GM12878 (cell line): ENCODE results near the gene RACK1. TPM values are rescaled to one million over a fixed set of nuclear protein-coding genes. Genes with fewer than 3 reads are reported as not detected.

ENCODE experiments used
- ATAC-seq: fragments of 200-7000 bp; cut with Tn5 transposase; 3 replicates; pipeline ENCODE4 v1.9.1; 2020; ENCODE audit warnings: mild to moderate bottlenecking, moderate library complexity
- BruUV-seq: library from RNA; stranded (reverse); fragments of 400-500 nt; replicated peaks from 2 replicates; lab custom pipeline; 2021; lab: Mats Ljungman, UMichigan
- CTCF ChIA-PET: fragments of 300-600 bp; sonication (Branson Sonifier 250); formaldehyde crosslinking; extraction: SDS; loops from one replicate; lab custom pipeline; 2021; ENCODE audit warnings: inconsistent platforms; lab: Yijun Ruan, JAX
- POLR2A ChIA-PET: fragments of 350-600 bp; formaldehyde crosslinking; extraction: SDS; loops from one replicate; lab custom pipeline; 2021; ENCODE audit warnings: inconsistent platforms; lab: Charles Lee
- RAD21 ChIA-PET: fragments of 300-600 bp; sonication (Branson Sonifier 250); formaldehyde crosslinking; loops from one replicate; lab custom pipeline; 2023; ENCODE audit warnings: antibody characterized with exemption; ENCODE audit not compliant: unreplicated experiment; lab: Charles Lee
- SMC1A ChIA-PET: fragments of 300-600 bp; sonication (Branson Sonifier 250); formaldehyde crosslinking; loops from one replicate; lab custom pipeline; 2023; ENCODE audit not compliant: unreplicated experiment, uncharacterized antibody; lab: Charles Lee
- DNase-seq: peaks from one replicate; pipeline ENCODE4 v3.0.0-alpha.2; 2011; ENCODE audit warnings: low read depth, low spot score
- FAIRE-seq: peaks from 3 replicates; lab custom pipeline; 2011; peaks lifted over from hg19 to GRCh38; lab: Jason Lieb, UNC
- H2AFZ ChIP-seq: 2 replicates; pipeline ENCODE4 v1.6.0; 2011; ENCODE audit warnings: low read depth, low read length, control low read depth; ENCODE audit not compliant: control insufficient read depth
- H3K27ac ChIP-seq: 2 replicates; pipeline ENCODE4 v1.5.1; 2011; ENCODE audit warnings: control low read depth; ENCODE audit not compliant: control insufficient read depth, insufficient read depth
- H3K27me3 ChIP-seq, 2 experiments: replicated peaks in 1 of 2; 2 replicates each; pipeline versions ENCODE4 v1.6.0 to v1.6.1; 2011; ENCODE audit warnings: low read length in 1 of 2; ENCODE audit not compliant: control insufficient read depth in 2 of 2, insufficient read depth in 2 of 2
- H3K36me3 ChIP-seq, 2 experiments: 2 replicates each; pipeline ENCODE4 v1.5.1; 2011; ENCODE audit warnings: low read length in 1 of 2; ENCODE audit not compliant: control insufficient read depth in 2 of 2, insufficient read depth in 2 of 2
- H3K4me1 ChIP-seq: 2 replicates; pipeline ENCODE4 v1.6.1; 2011; ENCODE audit warnings: mild to moderate bottlenecking, low read length, moderate library complexity, mixed read lengths; ENCODE audit not compliant: control insufficient read depth, insufficient read depth
- H3K4me2 ChIP-seq: 2 replicates; pipeline ENCODE4 v1.6.0; 2011; ENCODE audit warnings: control low read depth; ENCODE audit not compliant: control insufficient read depth, insufficient read depth
- H3K4me3 ChIP-seq: fragments of 200-600 bp; sonication (generic); 2 replicates; pipeline ENCODE4 v1.5.1; 2016
- H3K79me2 ChIP-seq: 2 replicates; pipeline ENCODE4 v1.6.0; 2011; ENCODE audit warnings: low read length; ENCODE audit not compliant: control insufficient read depth, insufficient read depth
- H3K9ac ChIP-seq: 2 replicates; pipeline ENCODE4 v1.8.0; 2011; ENCODE audit warnings: low read length, control low read depth, mixed read lengths; ENCODE audit not compliant: control insufficient read depth, insufficient read depth
- H3K9me3 ChIP-seq: replicated peaks from 3 replicates; pipeline ENCODE4 v1.5.1; 2011; ENCODE audit warnings: mild to moderate bottlenecking, low read length; ENCODE audit not compliant: control insufficient read depth, insufficient read depth
- H4K20me1 ChIP-seq: 2 replicates; pipeline ENCODE4 v1.6.0; 2011; ENCODE audit not compliant: control insufficient read depth, insufficient read depth
- BHLHE40 ChIP-seq, 2 experiments: fragments of 450-650 bp in 1 of 2; IDR thresholded peaks; 2 replicates each; pipeline ENCODE4 v1.6.1; 2011 to 2017; ENCODE audit warnings: low read depth in 2 of 2, borderline replicate concordance in 1 of 2, improper control_type of control experiment in 1 of 2, low read length in 1 of 2, mild to moderate bottlenecking in 1 of 2
- DPF2 ChIP-seq: fragments of 450-650 bp; IDR thresholded peaks from 2 replicates; pipeline ENCODE4 v1.6.1; 2017; ENCODE audit warnings: mild to moderate bottlenecking
- E2F8 ChIP-seq: fragments of 450-650 bp; IDR thresholded peaks from 2 replicates; pipeline ENCODE4 v1.6.1; 2018; ENCODE audit warnings: mild to moderate bottlenecking, low read depth, moderate library complexity; ENCODE audit not compliant: partially characterized antibody
- EED ChIP-seq: sonication (generic); IDR thresholded peaks from 2 replicates; pipeline ENCODE4 v1.6.1; 2016; ENCODE audit warnings: antibody characterized with exemption, low read depth
- EP300 ChIP-seq, 2 experiments: fragments of 150-350 bp in 1 of 2; IDR thresholded peaks; 2 replicates each; pipeline ENCODE4 v1.6.1; 2011 to 2012; ENCODE audit warnings: low read depth in 2 of 2, low read length in 2 of 2, borderline replicate concordance in 1 of 2, improper control_type of control experiment in 1 of 2, inconsistent platforms in 1 of 2; ENCODE audit not compliant: control insufficient read depth in 1 of 2
- KAT2A ChIP-seq: conservative IDR thresholded peaks from 2 replicates; pipeline ENCODE4 v1.6.1; 2011; ENCODE audit warnings: low read depth, low read length; ENCODE audit not compliant: control insufficient read depth
- MYC ChIP-seq: IDR thresholded peaks from 2 replicates; pipeline ENCODE4 v1.6.1; 2011; ENCODE audit warnings: mild to moderate bottlenecking, low read length, moderate library complexity, inconsistent platforms; ENCODE audit not compliant: insufficient read depth, insufficient replicate concordance, insufficient read length, severe bottlenecking
- NFIC ChIP-seq: IDR thresholded peaks from 2 replicates; pipeline ENCODE4 v1.6.1; 2012; ENCODE audit warnings: low read depth, mild to moderate bottlenecking, inconsistent platforms, low read length, moderate library complexity
- NFXL1 ChIP-seq: fragments of 450-650 bp; IDR thresholded peaks from 2 replicates; pipeline ENCODE4 v1.6.1; 2017; ENCODE audit warnings: antibody characterized with exemption, mild to moderate bottlenecking, borderline replicate concordance
- PBX3 ChIP-seq: IDR thresholded peaks from 2 replicates; pipeline ENCODE4 v1.6.1; 2011; ENCODE audit warnings: mild to moderate bottlenecking, low read depth, low read length, moderate library complexity; ENCODE audit not compliant: insufficient replicate concordance
- SUPT20H ChIP-seq: IDR thresholded peaks from 2 replicates; pipeline ENCODE4 v1.6.1; 2011; ENCODE audit warnings: low read depth, mild to moderate bottlenecking, low read length, moderate library complexity, borderline replicate concordance; ENCODE audit not compliant: control insufficient read depth
- WGBS: methylation state at CpG from one replicate; pipeline ENCODE4 v1.1.6; 2016; ENCODE audit warnings: low lambda C conversion rate; ENCODE audit not compliant: insufficient replicate concordance, insufficient coverage; ENCODE audit errors: missing lambda C conversion rate; 5-methylcytosine and 5-hydroxymethylcytosine counted together
- in situ Hi-C: fragments of 300-500 bp; cut with MboI; formaldehyde crosslinking; loops from 9 replicates; pipeline ENCODE4 v1.14.3; 2018; ENCODE audit warnings: mixed read lengths
- intact Hi-C: fragments of 100-400 bp; cut with micrococcal nuclease; formaldehyde crosslinking; loops from one replicate; pipeline ENCODE4 v1.14.2; 2022; ENCODE audit not compliant: unreplicated experiment
- polyA plus RNA-seq, 11 experiments: library from polyadenylated mRNA; depleted of rRNA in 4 of 11; unstranded in 6 of 11; stranded (reverse) in 5 of 11; fragments of >200 nt; fragmentation: Nextera tagmentation in 4 of 11; fragmentation: Illumina TruSeq in 1 of 11; extraction: Ambion mirVana in 4 of 11; extraction: Trizol in 1 of 11; gene quantifications; 1 replicate in 1 of 11; 2 replicates in 10 of 11; pipeline versions ENCODE4 v1.2.1 to v1.2.3, GENCODE V29; 2011 to 2016; ENCODE audit warnings: inconsistent platforms in 2 of 11, missing spikeins in 2 of 11, low read depth in 1 of 11
- total RNA-seq, 4 experiments: library from RNA; depleted of rRNA in 3 of 4; stranded (reverse); fragments of >200 nt in 3 of 4; fragmentation: Illumina TruSeq in 1 of 4; extraction: Trizol in 1 of 4; gene quantifications; 2 replicates each; pipeline versions ENCODE4 v1.2.1 to v1.2.3, GENCODE V29; 2013 to 2021
- TF ChIP-seq, protein P1 (sequence below): fragments of 450-650 bp; formaldehyde crosslinking; IDR thresholded peaks from 2 replicates; pipeline ENCODE4 v1.4.0; 2022; ENCODE audit warnings: mild to moderate bottlenecking, moderate library complexity

Gene RACK1
- total and polyA plus RNA-seq, 10 of the 15 experiments (the other 5 are each of a cell fraction or from before 2014, with no cell fraction given) = 1,365 to 6,584 (median 4,167) TPM

DNA sequence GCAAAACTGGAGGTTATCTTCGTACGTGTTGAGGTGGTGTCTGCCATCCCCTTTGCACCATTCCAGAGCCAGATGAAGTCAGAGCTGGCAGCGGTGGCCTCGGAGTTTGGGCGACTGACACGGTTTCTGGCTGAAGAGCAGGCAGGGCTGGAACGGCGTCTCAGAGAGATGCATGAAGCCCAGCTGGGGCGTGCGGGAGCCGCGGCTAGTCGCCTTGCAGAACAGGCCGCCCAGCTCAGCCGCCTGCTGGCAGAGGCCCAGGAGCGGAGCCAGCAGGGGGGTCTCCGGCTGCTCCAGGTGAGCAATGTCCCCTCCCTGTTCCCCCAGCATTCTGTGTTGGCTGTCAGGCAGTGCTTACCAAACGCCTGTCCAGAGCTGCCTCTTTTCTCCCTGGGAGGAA lies 11.1 kb downstream of the RACK1 start:
- peaks cover 20 to 41% of the 10 kb centered on the region in 2 experiments for H3K36me3 ChIP-seq
- BruUV-seq = TSS peak; percentile 16
- WGBS = 97% methylated on average over 18 of the region's 18 CpGs

More for the DNA sequence above, 11.1 kb downstream of the RACK1 start:
- Histone ChIP-seq H3K4me2 (no peak overlapping the region), H3K27me3 (no peaks in the 10 kb centered on the region), H3K27ac (no peak overlapping the region), H2AFZ (no peak overlapping the region), H3K9ac (no peak overlapping the region), H4K20me1 (peaks cover 2% of the 10 kb centered on the region; the same call in 1 of the 2 replicates), H3K4me1 (no peaks in the 10 kb centered on the region), H3K79me2 (no peaks in the 10 kb centered on the region; the same call in none of the 2 replicates), H3K4me3 (no peak overlapping the region), H3K9me3 (no peaks in the 10 kb centered on the region)
- TF ChIP-seq SUPT20H (no peak), EED (no peak), DPF2 (no peak), NFXL1 (no peak), EP300 (IDR thresholded peaks at IDR 0.05; ENCODE audit: borderline replicate concordance in 1 of 2, control insufficient read depth in 1 of 2, low read depth in 2 of 2, low read length in 2 of 2) (no peak), NFIC (no peak), MYC (no peak), PBX3 (no peak), E2F8 (no peak), KAT2A (no peak), BHLHE40 (IDR thresholded peaks at IDR 0.05; ENCODE audit: borderline replicate concordance in 1 of 2, low read depth in 2 of 2, low read length in 1 of 2) (no peak)
- TF ChIP-seq, protein P1, sequence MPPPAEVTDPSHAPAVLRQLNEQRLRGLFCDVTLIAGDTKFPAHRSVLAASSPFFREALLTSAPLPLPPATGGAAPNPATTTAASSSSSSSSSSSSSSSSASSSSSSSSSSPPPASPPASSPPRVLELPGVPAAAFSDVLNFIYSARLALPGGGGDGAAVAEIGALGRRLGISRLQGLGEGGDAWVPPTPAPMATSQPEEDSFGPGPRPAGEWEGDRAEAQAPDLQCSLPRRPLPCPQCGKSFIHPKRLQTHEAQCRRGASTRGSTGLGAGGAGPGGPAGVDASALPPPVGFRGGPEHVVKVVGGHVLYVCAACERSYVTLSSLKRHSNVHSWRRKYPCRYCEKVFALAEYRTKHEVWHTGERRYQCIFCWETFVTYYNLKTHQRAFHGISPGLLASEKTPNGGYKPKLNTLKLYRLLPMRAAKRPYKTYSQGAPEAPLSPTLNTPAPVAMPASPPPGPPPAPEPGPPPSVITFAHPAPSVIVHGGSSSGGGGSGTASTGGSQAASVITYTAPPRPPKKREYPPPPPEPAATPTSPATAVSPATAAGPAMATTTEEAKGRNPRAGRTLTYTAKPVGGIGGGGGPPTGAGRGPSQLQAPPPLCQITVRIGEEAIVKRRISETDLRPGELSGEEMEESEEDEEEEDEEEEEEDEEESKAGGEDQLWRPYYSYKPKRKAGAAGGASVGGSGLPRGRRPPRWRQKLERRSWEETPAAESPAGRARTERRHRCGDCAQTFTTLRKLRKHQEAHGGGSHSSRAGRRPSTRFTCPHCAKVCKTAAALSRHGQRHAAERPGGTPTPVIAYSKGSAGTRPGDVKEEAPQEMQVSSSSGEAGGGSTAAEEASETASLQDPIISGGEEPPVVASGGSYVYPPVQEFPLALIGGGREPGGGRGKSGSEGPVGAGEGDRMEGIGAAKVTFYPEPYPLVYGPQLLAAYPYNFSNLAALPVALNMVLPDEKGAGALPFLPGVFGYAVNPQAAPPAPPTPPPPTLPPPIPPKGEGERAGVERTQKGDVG (CRISPR knock-in tag) = no peak
- ChIA-PET RAD21 (no interaction called here), CTCF (interaction anchor here (1.5 kb wide), 1 partner anchor 8 kb away, joined by 4 read pairs; no protein-coding TSS in a partner anchor), POLR2A (interaction anchor here (3.0 kb wide), 1 partner anchor 8 kb away, joined by 10 read pairs; no protein-coding TSS in a partner anchor), SMC1A (no interaction called here)
- in situ Hi-C loops (no loop called here), intact Hi-C loops (no loop called here)
- no peak for FAIRE-seq
- no peak for DNase-seq
- no peak for ATAC-seq
